Liver (tissue), 9 donors: ENCODE data around the gene TXNIP. TPM values are rescaled to one million over a fixed set of nuclear protein-coding genes. Genes with fewer than 3 reads are reported as not detected.
A peak's percentile ranks its signal among the peaks of the same experiment; 100 is the strongest.

ENCODE experiments used
- DNase-seq: peaks from one replicate; pipeline ENCODE4 v3.0.0-alpha.2; 2017; ENCODE audit warnings: low spot score
- H3K27ac ChIP-seq, 2 donors: one replicate each; pipeline ENCODE4 v1.7.0; 2013; ENCODE audit warnings: inconsistent platforms in 2 of 2, low read length in 2 of 2, control low read depth in 1 of 2, low read depth in 1 of 2, mild to moderate bottlenecking in 1 of 2
- H3K27me3 ChIP-seq, 4 donors: one replicate each; pipeline versions ENCODE4 v1.6.1 to v1.7.0; 2013; ENCODE audit warnings: low read length in 3 of 4, inconsistent platforms in 1 of 4, mild to moderate bottlenecking in 1 of 4, moderate library complexity in 1 of 4; ENCODE audit not compliant: control insufficient read depth in 4 of 4, insufficient read depth in 4 of 4
- H3K36me3 ChIP-seq, 4 donors: one replicate each; pipeline versions ENCODE4 v1.6.1 to v1.7.0; 2013; ENCODE audit warnings: low read length in 3 of 4, mild to moderate bottlenecking in 3 of 4, low read depth in 1 of 4, moderate library complexity in 1 of 4; ENCODE audit not compliant: control insufficient read depth in 4 of 4, insufficient read depth in 3 of 4
- H3K4me1 ChIP-seq, 4 donors: one replicate each; pipeline versions ENCODE4 v1.6.1 to v1.7.0; 2013; ENCODE audit warnings: low read length in 3 of 4, mild to moderate bottlenecking in 3 of 4, moderate library complexity in 1 of 4; ENCODE audit not compliant: control insufficient read depth in 4 of 4, insufficient read depth in 4 of 4
- H3K4me3 ChIP-seq, 3 donors: one replicate each; pipeline versions ENCODE4 v1.6.1 to v1.7.0; 2013; ENCODE audit warnings: low read length in 3 of 3, control low read depth in 1 of 3, low read depth in 1 of 3, mild to moderate bottlenecking in 1 of 3
- H3K9ac ChIP-seq, 2 donors: one replicate each; pipeline ENCODE4 v1.7.0; 2013; ENCODE audit warnings: low read length in 2 of 2, mild to moderate bottlenecking in 2 of 2, moderate library complexity in 2 of 2, control low read depth in 1 of 2, low read depth in 1 of 2
- H3K9me3 ChIP-seq, 4 donors: one replicate each; pipeline versions ENCODE4 v1.6.1 to v1.7.0; 2013; ENCODE audit warnings: low read length in 3 of 4; ENCODE audit not compliant: control insufficient read depth in 4 of 4
- ATF3 ChIP-seq: IDR thresholded peaks from 2 replicates; pipeline ENCODE4 v1.6.1; 2016; ENCODE audit warnings: antibody characterized with exemption
- CTCF ChIP-seq: fragments of 150-350 bp; IDR thresholded peaks from 2 replicates; pipeline ENCODE4 v1.5.1; 2017; ENCODE audit warnings: improper control_type of control experiment, low read depth, low read length; ENCODE audit not compliant: missing input control
- EGR1 ChIP-seq, 2 donors: IDR thresholded peaks; 2 replicates each; pipeline ENCODE4 v1.6.1; 2016 to 2018; ENCODE audit warnings: antibody characterized with exemption in 2 of 2, low read depth in 2 of 2
- FOXA1 ChIP-seq: IDR thresholded peaks from 2 replicates; pipeline ENCODE4 v1.6.1; 2016; ENCODE audit warnings: antibody characterized with exemption
- FOXA2 ChIP-seq: IDR thresholded peaks from 2 replicates; pipeline ENCODE4 v1.6.1; 2016; ENCODE audit warnings: antibody characterized with exemption
- HNF4A ChIP-seq, 2 donors: conservative IDR thresholded peaks; 2 replicates each; pipeline ENCODE4 v1.6.1; 2016; ENCODE audit warnings: antibody characterized with exemption in 2 of 2, mild to moderate bottlenecking in 2 of 2
- HNF4G ChIP-seq: IDR thresholded peaks from 2 replicates; pipeline ENCODE4 v1.6.1; 2016; ENCODE audit warnings: antibody characterized with exemption
- JUND ChIP-seq, 2 donors: IDR thresholded peaks; 2 replicates each; pipeline ENCODE4 v1.6.1; 2016; ENCODE audit warnings: antibody characterized with exemption in 2 of 2
- MAX ChIP-seq: IDR thresholded peaks from 2 replicates; pipeline ENCODE4 v1.6.1; 2016; ENCODE audit warnings: antibody characterized with exemption
- NR2F2 ChIP-seq: IDR thresholded peaks from 2 replicates; pipeline ENCODE4 v1.6.1; 2016; ENCODE audit warnings: antibody characterized with exemption
- RAD21 ChIP-seq, 2 donors: IDR thresholded peaks; 2 replicates each; pipeline ENCODE4 v1.6.1; 2016; ENCODE audit warnings: antibody characterized with exemption in 2 of 2, mild to moderate bottlenecking in 2 of 2
- REST ChIP-seq: IDR thresholded peaks from 2 replicates; pipeline ENCODE4 v1.6.1; 2016; ENCODE audit warnings: antibody characterized with exemption, mild to moderate bottlenecking
- RXRA ChIP-seq, 2 donors: IDR thresholded peaks; 2 replicates each; pipeline ENCODE4 v1.6.1; 2017 to 2018; ENCODE audit warnings: antibody characterized with exemption in 2 of 2, mild to moderate bottlenecking in 1 of 2
- SP1 ChIP-seq: IDR thresholded peaks from 2 replicates; pipeline ENCODE4 v1.6.1; 2018; ENCODE audit warnings: antibody characterized with exemption, mild to moderate bottlenecking
- TAF1 ChIP-seq: conservative IDR thresholded peaks from 2 replicates; pipeline ENCODE4 v1.6.1; 2016; ENCODE audit warnings: antibody characterized with exemption, mild to moderate bottlenecking
- WGBS: extraction: QIAGEN DNeasy Blood & Tissue Kit; methylation state at CpG from one replicate; pipeline ENCODE4 v1.1.7; 2013; 5-methylcytosine and 5-hydroxymethylcytosine counted together
- polyA plus RNA-seq, 2 donors: library from polyadenylated mRNA; stranded (reverse) in 1 of 2; unstranded in 1 of 2; fragments of 200-250 nt in 1 of 2; fragments of >200 nt in 1 of 2; fragmentation: Nextera tagmentation in 1 of 2; extraction: Ambion mirVana in 1 of 2; gene quantifications; one replicate each; pipeline versions ENCODE4 v1.2.1 to v1.2.3, GENCODE V29; 2013 to 2015
- total RNA-seq, 2 donors: library from RNA; depleted of rRNA; stranded (reverse); fragments of >200 nt; gene quantifications; one replicate each; pipeline ENCODE4 v1.2.3, GENCODE V29; 2014
- TF ChIP-seq, protein P1 (sequence below): IDR thresholded peaks from 2 replicates; pipeline ENCODE4 v1.6.1; 2016; ENCODE audit warnings: antibody characterized with exemption
- donor health status: healthy.
- donor health status: healthy.
- donor health status: healthy.
- donor health status: healthy.
- donor health status: healthy.

Gene TXNIP
- total and polyA plus RNA-seq, 4 donors, result 53.8 to 223 (median 92.0) TPM

- Histone ChIP-seq H3K4me1 (peaks cover 25 to 49% (median 29%) of the 10 kb centered on the region in 4 donors), H3K9ac (no peak overlapping the region), H3K27ac (peak overlapping the region; percentile 58 to 61), H3K4me3 (no peak overlapping the region), H3K36me3 (no peaks in the 10 kb centered on the region), H3K27me3 (no peaks in the 10 kb centered on the region), H3K9me3 (no peaks in the 10 kb centered on the region)
- WGBS, result 88% methylated on average over 2 of the region's 2 CpGs
- DNase-seq, result no peak
- TF ChIP-seq EGR1 (IDR thresholded peaks at IDR 0.05; ENCODE audit: low read depth in 2 of 2), result no peak
- TF ChIP-seq NR2F2, result no peak
- TF ChIP-seq FOXA2, result no peak
- TF ChIP-seq RXRA (IDR thresholded peaks at IDR 0.05), result no peak
- no peak for TF ChIP-seq CTCF
- TF ChIP-seq SP1, result no peak
- TF ChIP-seq TAF1, result no peak
- no peak for TF ChIP-seq HNF4A (conservative IDR thresholded peaks at IDR 0.05)
- no peak for TF ChIP-seq HNF4G
- no peak for TF ChIP-seq RAD21 (IDR thresholded peaks at IDR 0.05)
- no peak for TF ChIP-seq JUND (IDR thresholded peaks at IDR 0.05)
- TF ChIP-seq, protein P1, sequence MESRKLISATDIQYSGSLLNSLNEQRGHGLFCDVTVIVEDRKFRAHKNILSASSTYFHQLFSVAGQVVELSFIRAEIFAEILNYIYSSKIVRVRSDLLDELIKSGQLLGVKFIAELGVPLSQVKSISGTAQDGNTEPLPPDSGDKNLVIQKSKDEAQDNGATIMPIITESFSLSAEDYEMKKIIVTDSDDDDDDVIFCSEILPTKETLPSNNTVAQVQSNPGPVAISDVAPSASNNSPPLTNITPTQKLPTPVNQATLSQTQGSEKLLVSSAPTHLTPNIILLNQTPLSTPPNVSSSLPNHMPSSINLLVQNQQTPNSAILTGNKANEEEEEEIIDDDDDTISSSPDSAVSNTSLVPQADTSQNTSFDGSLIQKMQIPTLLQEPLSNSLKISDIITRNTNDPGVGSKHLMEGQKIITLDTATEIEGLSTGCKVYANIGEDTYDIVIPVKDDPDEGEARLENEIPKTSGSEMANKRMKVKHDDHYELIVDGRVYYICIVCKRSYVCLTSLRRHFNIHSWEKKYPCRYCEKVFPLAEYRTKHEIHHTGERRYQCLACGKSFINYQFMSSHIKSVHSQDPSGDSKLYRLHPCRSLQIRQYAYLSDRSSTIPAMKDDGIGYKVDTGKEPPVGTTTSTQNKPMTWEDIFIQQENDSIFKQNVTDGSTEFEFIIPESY, result no peak
- no peak for TF ChIP-seq MAX
- TF ChIP-seq REST, result no peak
- TF ChIP-seq ATF3, result no peak
- no peak for TF ChIP-seq FOXA1
Measured at GRCh38 chr1:145985129-145985501, 11.3 kb downstream of the TXNIP start.
